Transverse colon (tissue), 4 donors: ENCODE data around the gene PCDHA2.
"Not testable (repeated sequence)": the region's sequence is repeated elsewhere in the genome, so short reads cannot be mapped to it uniquely, and the experiment has no call there.

Experiments used
- POLR2A ChIP-seq: fragments of 450-650 bp; IDR thresholded peaks from one replicate; pipeline ENCODE4 v1.6.1; 2016; ENCODE audit warnings: antibody characterized with exemption, mild to moderate bottlenecking, moderate library complexity
- POLR2AphosphoS5 ChIP-seq, 3 donors: sonication (generic); formaldehyde crosslinking; IDR thresholded peaks; one replicate each; pipeline ENCODE4 v1.6.1; 2016; ENCODE audit warnings: antibody characterized with exemption in 3 of 3
- TF ChIP-seq, protein P1 (sequence below), 5 experiments: fragments of 200-600 bp in 3 of 5; fragments of 450-650 bp in 2 of 5; sonication (generic) in 3 of 5; IDR thresholded peaks; 1 replicate in 2 of 5; 2 replicates in 3 of 5; pipeline ENCODE4 v1.5.1; 2016 to 2017; ENCODE audit warnings: antibody characterized with exemption in 5 of 5, inconsistent platforms in 3 of 5, mild to moderate bottlenecking in 2 of 5, moderate library complexity in 1 of 5

DNA sequence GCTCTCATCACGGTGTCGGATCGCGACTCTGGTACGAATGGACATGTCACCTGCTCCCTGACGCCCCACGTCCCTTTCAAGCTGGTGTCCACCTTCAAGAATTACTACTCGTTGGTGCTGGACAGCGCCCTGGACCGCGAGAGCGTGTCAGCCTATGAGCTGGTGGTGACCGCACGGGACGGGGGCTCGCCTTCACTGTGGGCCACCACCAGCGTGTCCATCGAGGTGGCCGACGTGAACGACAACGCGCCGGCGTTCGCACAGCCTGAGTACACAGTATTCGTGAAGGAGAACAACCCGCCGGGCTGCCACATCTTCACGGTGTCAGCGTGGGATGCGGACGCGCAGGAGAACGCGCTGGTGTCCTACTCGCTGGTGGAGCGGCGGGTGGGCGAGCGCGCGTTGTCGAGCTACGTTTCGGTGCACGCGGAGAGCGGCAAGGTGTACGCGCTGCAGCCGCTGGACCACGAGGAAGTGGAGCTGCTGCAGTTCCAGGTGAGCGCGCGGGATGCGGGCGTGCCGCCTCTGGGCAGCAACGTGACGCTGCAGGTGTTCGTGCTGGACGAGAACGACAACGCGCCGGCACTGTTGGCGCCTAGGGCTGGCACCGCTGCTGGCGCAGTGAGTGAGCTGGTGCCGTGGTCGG is 1.5 kb downstream of the PCDHA2 start:
- not testable (repeated sequence) for TF ChIP-seq POLR2AphosphoS5 (IDR thresholded peaks at IDR 0.05); POLR2A
- TF ChIP-seq, protein P1, sequence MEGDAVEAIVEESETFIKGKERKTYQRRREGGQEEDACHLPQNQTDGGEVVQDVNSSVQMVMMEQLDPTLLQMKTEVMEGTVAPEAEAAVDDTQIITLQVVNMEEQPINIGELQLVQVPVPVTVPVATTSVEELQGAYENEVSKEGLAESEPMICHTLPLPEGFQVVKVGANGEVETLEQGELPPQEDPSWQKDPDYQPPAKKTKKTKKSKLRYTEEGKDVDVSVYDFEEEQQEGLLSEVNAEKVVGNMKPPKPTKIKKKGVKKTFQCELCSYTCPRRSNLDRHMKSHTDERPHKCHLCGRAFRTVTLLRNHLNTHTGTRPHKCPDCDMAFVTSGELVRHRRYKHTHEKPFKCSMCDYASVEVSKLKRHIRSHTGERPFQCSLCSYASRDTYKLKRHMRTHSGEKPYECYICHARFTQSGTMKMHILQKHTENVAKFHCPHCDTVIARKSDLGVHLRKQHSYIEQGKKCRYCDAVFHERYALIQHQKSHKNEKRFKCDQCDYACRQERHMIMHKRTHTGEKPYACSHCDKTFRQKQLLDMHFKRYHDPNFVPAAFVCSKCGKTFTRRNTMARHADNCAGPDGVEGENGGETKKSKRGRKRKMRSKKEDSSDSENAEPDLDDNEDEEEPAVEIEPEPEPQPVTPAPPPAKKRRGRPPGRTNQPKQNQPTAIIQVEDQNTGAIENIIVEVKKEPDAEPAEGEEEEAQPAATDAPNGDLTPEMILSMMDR (IDR thresholded peaks at IDR 0.05): not testable (repeated sequence)
